ENCODE data around the gene SNTA1.

- TF ChIP-seq, protein P1, sequence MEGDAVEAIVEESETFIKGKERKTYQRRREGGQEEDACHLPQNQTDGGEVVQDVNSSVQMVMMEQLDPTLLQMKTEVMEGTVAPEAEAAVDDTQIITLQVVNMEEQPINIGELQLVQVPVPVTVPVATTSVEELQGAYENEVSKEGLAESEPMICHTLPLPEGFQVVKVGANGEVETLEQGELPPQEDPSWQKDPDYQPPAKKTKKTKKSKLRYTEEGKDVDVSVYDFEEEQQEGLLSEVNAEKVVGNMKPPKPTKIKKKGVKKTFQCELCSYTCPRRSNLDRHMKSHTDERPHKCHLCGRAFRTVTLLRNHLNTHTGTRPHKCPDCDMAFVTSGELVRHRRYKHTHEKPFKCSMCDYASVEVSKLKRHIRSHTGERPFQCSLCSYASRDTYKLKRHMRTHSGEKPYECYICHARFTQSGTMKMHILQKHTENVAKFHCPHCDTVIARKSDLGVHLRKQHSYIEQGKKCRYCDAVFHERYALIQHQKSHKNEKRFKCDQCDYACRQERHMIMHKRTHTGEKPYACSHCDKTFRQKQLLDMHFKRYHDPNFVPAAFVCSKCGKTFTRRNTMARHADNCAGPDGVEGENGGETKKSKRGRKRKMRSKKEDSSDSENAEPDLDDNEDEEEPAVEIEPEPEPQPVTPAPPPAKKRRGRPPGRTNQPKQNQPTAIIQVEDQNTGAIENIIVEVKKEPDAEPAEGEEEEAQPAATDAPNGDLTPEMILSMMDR (IDR thresholded peaks at IDR 0.05; ENCODE audit: poor library complexity) = peak; percentile 38
- no peak for TF ChIP-seq EZH2phosphoT487 (IDR thresholded peaks at IDR 0.05; ENCODE audit: low read depth, severe bottlenecking, unreplicated experiment)
These were observed 27.6 kb downstream of the SNTA1 start for GRCh38 chr20:33415948-33416347.
